ENCODE results near the gene CMIP.

CMIP gene

GRCh38 chr16:81645925-81646324 is 201.3 kb downstream of the CMIP start:
- no peak for DNase-seq

GRCh38 chr16:81646561-81646960 is 202.0 kb downstream of the CMIP start:
- no peak for DNase-seq

GRCh38 chr16:81647527-81647926 is 202.9 kb downstream of the CMIP start:
- DNase-seq = no peak

- DNase-seq = no peak
These were observed 205.1 kb downstream of the CMIP start for GRCh38 chr16:81649561-81650184.

GRCh38 chr16:81650281-81650680 is 205.7 kb downstream of the CMIP start:
- DNase-seq = no peak

GRCh38 chr16:81650982-81651562 is 206.5 kb downstream of the CMIP start:
- DNase-seq = no peak

GRCh38 chr16:81651758-81652718 is 207.4 kb downstream of the CMIP start:
- DNase-seq = peak; percentile 86

GRCh38 chr16:81652798-81653505 is 208.3 kb downstream of the CMIP start:
- DNase-seq = no peak

GRCh38 chr16:81654346-81654745 is 209.7 kb downstream of the CMIP start:
- no peak for DNase-seq

GRCh38 chr16:81655469-81656162 is 211.0 kb downstream of the CMIP start:
- no peak for DNase-seq

GRCh38 chr16:81657224-81657623 is 212.6 kb downstream of the CMIP start:
- DNase-seq = no peak

- no peak for DNase-seq
These were observed 213.2 kb downstream of the CMIP start for GRCh38 chr16:81657781-81658180.

GRCh38 chr16:81658373-81658772 is 213.8 kb downstream of the CMIP start:
- no peak for DNase-seq

- no peak for DNase-seq
These were observed 214.6 kb downstream of the CMIP start for GRCh38 chr16:81659249-81659648.

GRCh38 chr16:81661082-81661481 is 216.5 kb downstream of the CMIP start:
- DNase-seq = no peak

GRCh38 chr16:81664153-81664552 is 219.5 kb downstream of the CMIP start:
- no peak for DNase-seq

GRCh38 chr16:81665588-81665987 is 221.0 kb downstream of the CMIP start:
- DNase-seq = no peak

- no peak for DNase-seq
These were observed 221.5 kb downstream of the CMIP start for GRCh38 chr16:81666113-81666512.

- no peak for DNase-seq
These were observed 223.9 kb downstream of the CMIP start for GRCh38 chr16:81668243-81669097.

- DNase-seq = no peak
These were observed 225.1 kb downstream of the CMIP start for GRCh38 chr16:81669473-81670350.

Data from hematopoietic multipotent progenitor cell treated with erythropoietin and hydrocortisone succinate and interleukin-3 and kit ligand, for 4 days (in vitro differentiated cells).